HG02885 (cell line): ENCODE results near the gene REV1.

Experiments
- ATAC-seq: cut with Tn5 transposase; IDR thresholded peaks from one replicate; pipeline ENCODE4 v1.9.1; 2021; ENCODE audit warnings: mild to moderate bottlenecking; ENCODE audit not compliant: unreplicated experiment, poor library complexity

The REV1 gene

DNA sequence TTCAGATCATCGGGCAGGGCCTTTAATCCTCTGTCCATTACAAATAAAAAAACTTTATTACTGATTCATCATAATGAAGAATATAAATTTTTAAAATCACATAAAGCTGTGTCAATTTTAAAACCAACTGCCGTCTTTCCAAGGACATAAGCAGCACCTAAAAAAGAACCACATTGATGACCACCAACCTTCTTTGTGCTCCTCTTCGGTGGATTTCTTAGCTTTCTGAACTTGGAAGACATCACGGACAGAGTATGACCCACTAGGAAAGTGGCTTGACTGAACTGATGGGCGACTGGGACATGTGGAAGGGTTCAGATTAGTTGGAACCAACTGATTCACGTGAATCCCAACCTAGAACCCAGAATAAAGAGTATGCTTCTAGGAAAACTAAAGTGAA is 83.7 kb downstream of the REV1 start:
- no peak for ATAC-seq

DNA sequence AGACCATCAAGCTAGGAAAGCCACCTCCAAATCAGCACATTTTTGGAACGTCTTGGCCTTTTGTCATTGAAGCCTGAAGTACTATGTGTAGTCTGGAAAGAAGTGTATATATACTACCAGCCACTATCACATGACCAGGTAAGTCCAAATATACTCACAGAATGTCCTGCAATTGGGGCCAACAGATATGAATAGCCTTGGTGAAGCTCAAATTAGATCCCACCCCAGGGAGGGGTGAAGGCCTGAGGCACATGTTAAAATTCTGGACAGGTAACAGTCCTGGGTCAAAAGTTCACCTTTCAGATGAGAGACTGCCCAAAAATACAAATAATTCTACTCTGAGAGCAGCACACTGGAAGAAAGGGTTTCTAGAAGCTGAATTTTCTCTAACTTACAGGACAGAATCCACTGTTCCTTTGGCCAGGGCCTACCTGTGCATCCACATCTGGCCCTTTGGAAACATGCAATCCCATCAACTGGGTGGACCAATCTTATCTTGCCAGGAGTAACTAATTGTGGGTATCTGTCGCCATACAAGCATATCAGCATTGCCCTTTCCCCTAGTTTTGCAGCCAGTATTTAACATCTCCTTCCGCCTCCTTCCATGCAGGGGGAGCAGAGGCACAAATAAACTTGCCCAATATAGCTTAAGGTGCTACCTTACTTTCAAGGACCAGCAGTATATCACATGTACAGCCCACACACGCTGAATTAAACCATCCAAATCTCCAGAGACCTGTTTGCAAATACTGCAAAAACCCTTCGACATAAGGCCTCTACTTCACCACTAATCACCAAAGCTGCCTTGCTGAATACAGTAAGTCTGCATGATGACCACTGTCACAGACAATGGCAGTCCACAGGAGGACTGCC is 84.8 kb downstream of the REV1 start:
- ATAC-seq: no peak

DNA sequence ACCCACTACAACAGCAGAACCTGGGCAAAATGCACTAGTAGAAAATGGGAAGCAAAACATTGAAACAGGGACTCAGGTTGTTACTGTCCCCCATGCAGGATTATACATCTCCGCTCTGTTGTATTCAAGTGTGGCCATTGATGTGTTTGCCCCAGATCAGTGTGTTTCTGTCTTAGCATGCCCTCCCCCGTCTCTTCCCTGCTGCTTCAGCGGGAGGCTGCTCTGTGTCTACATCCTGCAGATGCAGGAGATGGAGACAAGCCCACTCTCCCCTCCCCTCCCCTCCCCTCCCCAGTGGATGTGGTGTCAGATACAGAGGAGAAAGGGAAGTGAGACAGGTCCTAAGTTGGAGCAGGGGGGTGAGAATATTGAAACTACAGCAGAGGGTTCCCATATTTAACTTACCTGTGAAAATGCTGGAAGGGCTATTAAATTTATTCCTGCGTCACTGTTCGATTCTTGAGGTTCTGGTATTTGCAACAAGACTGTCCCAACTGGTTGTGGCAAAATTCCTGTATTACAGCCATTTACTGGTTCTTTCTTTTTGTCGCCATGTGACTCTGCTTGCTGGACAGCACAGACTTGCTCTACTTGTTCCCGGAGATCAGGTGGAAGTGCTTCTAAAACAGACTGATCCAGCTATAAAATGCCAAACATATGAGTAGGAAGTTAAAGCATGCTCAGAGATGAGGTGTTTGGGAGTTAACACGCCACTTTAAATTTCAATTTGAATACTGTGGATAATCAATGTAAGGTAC is 85.6 kb downstream of the REV1 start:
- ATAC-seq: no peak

DNA sequence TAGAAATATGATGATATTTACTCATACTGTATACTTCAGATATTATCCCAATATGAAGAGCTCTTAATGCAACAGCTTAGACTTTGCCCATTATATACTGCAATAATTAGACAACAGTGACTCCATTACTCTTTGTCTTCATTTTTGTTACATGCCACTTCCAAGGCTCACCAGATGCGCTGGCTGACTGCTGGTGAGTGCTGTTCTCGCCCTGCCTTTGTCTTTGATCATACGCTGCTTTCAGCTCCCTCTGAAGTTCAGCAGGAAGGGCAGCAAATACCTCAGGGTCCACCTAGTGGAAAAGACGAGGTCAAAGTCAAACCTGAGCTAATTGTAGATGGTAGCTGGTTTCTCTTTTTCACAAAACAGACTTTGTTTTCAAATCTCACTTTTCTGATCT is 86.3 kb downstream of the REV1 start:
- ATAC-seq: no peak

DNA sequence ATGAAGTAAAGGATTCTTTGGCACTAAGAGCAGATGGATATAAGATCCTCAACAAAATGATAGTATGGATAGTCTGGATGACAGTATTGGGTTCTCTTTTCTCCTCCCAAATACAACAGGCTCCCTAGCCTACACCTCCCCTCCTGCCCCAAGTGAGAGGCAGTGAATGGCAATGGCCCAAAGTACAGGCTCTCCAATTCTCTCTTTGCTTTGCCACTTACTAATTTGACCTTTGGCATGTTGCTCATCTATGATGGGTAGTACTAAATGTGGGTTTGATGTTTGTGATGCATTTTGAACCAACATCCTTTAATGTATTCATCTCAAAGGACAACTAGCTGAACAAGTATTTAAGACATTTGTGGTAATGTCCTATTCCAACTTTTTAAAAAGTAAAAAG is 86.7 kb downstream of the REV1 start:
- no peak for ATAC-seq

DNA sequence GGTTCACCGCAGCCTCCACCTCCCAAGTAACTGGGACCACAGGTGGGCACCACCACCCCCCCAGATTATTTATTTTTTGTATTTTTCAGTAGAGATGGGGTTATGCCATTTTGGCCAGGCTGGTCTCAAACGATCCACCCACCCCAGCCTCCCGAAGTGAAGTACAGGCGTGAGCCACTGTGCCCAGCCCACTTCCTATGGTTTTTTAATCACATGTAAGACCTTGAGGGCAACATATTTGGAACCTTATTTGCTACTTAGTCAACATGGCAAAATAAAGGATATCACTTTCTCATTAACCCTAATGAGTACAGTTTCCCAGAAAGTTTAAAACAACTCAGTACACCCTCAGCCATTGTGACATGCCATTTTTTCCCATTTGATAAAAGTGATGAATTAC is 88.0 kb downstream of the REV1 start:
- no peak for ATAC-seq

DNA sequence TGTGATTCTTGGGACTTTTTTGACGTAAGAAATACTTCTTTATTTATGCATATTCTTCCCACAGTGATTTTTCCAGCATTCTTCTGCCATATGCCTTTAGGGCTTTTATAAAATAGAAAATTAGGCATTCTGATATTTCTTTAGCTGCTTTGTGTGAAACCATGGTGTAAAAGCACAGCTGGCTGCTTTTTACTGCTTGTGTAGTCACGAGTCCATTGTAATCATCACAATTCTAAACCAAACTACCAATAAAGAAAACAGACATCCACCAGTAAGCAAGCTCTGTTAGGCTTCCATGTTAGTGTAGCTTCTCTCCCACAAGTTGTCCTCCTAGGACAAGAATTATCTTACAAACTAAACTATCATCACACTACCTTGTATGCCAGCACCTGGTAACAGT is 90.0 kb downstream of the REV1 start:
- ATAC-seq: no peak

DNA sequence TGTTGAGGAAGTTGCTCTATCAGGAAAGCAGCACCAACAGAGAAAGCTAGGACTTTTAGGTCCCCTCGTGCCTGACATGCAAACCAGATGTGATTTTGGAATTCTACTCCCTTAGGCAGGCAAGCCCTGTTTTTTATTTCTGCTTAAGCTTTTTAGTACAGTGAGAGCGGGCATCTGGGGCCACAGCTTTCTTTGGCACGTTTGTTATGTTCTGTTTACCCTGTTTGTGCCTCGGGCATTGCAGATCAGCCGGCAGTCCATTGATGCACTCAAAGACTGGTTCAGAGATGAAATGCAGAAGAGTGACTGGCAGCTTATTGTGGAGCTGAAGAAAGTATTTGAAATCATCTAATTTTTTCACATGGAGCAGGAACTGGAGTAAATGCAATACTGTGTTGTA is 90.8 kb downstream of the REV1 start:
- no peak for ATAC-seq

DNA sequence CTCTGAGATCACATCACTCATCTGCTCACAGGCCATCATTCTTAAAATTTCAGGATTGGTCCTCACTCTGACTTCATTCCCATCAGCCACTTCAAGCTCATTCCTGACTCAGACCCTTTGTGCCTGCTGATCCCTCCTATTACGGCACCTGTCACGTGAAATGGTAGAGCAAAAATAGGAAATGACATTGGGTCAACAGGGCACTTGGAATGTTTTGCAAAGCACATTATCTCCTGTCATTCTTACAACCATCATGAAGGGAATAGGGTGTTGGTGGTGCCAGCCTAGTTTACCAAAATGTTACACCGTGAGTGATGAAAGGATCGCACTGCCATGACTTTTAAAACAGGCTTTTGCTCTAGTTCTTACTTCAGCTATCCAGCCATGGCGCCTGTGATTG is 91.5 kb downstream of the REV1 start:
- ATAC-seq: no peak

DNA sequence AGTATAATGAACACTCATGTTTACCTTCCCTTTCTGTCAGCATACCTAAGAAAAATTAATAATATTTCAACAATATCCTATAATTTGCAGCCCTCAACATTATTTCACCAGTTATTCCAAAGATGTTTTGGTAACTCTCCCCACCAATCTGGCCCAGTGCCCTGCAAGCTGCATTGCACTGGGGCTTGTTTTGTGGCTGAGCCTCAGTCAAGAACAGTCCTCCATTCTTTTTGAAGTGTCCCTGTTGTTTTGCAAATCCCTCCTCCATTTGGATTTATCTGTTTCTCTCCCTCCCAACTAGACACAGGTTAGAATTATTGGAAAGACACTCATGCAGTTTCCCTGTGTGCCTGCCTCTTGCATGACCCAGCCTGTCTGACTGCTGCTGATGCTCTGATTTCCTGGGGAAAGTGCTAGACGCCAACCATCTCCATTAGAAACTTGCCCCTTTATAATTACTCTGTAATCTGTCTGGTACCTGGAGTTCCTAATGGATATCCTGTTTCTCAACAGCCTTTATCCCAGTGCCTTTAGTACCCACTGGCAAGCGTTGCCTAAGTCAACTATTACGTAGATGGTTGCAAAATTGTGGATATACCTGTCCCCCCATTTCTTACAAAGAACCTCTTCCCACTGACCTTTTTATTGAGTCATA is 92.4 kb downstream of the REV1 start:
- ATAC-seq: no peak

DNA sequence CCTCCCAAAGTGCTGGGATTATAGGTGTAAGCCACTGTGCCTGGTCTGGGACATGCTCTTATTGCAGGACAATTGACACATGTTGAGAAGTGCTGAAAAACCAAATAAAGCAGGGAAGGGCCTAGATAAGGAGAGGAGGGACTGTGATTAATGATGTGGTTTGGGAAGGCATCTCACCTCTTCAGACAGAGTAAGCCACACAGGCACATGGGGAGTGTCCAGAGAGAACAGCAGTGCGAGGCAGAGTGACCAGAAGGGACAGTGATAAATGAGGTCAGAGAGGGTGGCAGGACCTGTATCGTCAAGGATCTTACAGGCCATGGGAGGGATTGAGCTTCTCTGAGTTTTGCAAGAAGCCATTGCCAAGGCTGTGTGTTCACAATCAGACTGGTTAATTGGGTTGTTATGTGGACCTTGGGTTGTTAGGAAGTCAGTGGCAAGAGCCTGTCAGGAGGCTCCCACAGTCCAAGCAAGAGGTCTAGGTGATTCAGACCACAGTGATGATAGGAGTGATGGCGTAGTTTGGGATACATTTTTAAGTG is 94.2 kb downstream of the REV1 start:
- ATAC-seq: no peak

DNA sequence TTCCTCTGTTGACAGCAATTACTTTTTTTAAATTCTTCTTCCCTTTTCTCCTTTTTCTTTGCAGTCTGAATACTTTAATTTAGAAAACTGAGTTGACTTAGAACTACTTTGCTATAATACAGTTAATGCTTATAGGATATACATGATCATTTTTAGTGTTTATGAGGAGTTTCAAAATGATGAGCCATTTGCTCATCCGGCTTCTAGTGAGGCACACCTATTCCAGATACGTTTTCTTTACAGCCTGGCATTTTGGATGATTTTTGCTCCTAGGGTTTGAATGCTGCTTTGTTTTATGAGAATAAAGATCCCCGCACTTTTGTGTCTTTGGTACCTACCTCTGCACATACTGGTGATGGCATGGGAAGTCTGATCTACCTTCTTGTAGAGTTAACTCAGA is 99.9 kb downstream of the REV1 start:
- ATAC-seq: no peak

DNA sequence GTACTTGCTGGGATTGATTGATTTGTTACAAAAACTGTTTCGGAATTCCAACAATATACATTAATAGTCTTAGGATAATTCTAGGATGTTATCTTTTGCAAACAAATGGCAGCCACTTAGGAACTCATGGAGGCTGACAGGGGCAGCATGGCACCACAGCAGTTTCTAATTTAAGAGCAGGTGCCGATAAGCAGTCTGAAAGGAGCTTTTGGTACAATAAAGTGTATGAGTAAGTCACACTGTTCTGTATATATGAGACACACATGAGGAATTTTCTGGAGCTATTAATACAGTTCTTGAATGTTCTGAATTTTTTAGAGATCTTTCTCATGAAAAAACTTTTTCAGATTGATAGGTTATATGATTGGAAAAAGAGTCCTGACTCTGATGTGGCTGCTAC is 100.4 kb downstream of the REV1 start:
- ATAC-seq: no peak

DNA sequence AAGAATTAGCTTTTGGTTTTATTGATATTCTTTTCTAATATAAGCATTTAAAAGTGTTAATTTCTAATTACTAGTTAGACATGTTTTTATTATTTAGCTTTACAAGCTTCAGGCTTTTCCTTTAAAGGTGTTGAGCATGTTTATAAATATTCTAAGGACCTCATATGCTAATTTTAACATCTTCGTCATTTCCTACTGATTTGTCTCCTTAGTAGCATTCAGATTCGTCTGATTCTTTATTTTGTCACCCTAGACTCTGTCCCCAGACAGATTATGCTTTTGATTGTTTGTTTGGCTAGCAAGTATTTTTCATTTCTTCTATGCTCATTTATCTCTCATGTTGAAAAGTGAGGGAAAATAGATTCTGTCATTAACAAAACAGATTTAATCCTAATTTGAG is 100.9 kb downstream of the REV1 start:
- ATAC-seq: no peak

DNA sequence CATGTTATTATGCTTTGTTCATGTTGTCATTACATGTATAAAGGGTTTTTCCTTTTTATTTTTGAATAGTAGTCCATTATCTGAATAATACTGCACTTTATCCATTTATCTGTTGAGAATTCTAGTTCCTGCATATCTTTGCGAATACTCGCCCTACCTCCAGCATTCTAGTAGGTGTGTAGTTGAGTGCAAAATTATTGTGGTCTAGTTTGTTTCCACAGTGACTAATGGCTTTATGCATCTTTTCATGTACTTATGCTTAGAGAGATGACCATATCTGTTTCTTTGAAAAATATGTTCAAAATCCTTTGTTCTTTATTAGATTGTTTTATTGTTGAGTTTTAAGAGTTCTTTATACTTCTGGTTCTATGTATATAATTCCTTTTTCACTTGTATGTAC is 103.8 kb downstream of the REV1 start:
- ATAC-seq: no peak

DNA sequence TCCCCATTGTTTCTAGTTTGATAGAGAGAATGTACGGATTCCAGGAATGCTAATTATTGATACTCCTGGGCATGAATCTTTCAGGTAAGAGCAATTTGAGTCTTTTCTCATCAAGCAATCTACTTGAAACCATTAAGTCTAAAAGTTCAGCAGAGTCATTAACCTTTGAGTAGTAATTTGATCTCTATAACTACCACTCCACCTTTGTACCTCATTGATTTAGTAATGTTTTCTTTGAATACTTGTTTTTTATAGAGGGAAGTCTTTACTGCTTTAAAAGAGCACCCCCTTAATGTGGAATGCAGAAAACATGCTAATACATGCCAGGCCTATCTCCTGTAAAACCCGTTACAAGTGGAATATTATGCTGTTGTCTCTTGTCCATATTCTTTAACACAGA is 107.7 kb downstream of the REV1 start:
- no peak for ATAC-seq

DNA sequence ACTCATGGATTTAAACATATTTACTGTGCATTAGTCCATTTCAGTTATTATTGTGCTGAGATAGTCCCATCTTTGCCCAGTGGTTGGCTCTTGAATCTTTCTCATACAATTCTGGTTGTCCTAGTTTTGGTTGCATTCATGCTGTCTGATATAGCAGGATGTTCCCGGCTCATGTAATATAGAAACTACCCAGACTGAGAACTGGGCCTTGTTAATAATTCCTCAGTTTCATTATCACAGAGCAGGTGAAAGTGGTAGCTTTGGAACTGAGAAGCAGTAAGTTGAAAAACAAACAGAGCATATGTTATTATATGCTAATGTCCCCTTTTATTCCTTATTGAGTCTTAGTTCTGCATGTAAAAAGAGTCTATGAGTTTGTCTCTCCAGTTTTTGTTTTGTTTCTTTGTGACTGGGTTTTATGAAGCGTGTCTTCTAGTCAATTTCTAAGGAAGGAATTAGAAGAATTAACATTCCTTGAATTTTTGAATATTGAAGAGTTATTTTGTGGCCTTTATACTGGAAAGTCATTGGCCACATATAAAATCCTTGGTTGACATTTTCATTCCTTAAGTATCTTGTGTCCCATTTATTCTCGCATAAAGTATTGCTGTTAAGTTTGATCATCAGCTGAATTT is 109.3 kb downstream of the REV1 start:
- ATAC-seq: no peak

DNA sequence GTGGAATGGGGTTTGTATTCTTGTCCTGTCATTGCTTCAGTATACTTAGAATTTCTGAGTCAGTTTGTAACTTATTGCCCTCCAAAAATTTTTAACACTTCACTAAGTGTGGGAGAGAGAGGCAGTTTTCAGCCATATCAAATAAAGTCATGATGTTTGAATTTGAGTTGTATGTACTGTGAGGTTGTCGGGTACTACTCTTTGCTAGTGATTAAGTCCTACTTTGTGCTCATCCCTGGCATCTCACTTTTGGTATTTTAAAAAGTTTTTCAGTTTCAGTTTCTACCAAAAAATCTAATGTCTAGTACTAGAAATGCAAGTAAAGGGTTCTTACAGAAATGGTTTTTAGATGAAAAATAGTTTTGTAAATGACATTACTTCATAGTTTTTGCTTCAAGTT is 111.9 kb downstream of the REV1 start:
- no peak for ATAC-seq

DNA sequence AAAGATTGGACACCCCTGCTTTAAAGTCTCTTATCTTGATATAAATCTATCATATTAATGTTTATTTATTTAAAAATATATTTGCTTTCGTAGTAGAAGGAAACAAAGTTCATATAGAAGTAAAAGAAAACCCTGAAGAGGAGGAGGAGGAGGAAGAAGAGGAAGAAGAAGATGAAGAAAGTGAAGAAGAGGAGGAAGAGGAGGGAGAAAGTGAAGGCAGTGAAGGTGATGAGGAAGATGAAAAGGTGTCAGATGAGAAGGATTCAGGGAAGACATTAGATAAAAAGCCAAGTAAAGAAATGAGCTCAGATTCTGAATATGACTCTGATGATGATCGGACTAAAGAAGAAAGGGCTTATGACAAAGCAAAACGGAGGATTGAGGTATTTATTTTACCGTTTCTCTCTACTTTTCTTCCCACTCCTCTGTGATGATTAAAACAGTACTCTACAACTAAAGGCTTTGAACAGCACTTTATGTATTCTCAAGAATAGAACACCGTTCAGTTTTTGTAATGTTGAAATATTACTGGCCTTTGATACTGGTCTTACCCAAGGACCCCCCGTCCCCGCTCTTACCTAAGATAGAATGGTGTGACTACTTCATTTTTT is 113.5 kb downstream of the REV1 start:
- no peak for ATAC-seq

DNA sequence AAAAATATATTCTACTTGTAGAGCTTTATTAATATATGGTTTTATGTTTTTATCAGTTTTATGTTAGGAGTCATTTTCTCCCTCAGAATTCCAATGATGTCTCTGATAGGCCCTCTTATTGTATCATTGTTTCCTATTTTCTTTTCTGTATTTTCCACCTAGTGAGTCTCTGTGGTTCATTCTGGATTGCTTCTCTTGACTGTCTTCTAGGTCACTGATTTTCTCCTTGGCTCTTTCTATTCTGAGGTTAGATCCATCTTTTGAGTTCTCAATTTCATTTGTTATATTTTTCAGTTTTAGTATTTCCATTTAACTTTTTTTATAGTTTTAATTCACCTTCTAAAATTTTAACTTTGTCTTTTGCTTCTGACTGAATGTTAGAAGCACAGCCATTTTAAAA is 115.1 kb downstream of the REV1 start:
- ATAC-seq: no peak
